ENCODE data around the gene SETMAR. TPM values are rescaled to one million over a fixed set of nuclear protein-coding genes. Genes with fewer than 3 reads are reported as not detected.

SETMAR gene
- total and polyA plus RNA-seq, 4 donors: 4.5 to 9.7 (median 5.8) TPM

DNA sequence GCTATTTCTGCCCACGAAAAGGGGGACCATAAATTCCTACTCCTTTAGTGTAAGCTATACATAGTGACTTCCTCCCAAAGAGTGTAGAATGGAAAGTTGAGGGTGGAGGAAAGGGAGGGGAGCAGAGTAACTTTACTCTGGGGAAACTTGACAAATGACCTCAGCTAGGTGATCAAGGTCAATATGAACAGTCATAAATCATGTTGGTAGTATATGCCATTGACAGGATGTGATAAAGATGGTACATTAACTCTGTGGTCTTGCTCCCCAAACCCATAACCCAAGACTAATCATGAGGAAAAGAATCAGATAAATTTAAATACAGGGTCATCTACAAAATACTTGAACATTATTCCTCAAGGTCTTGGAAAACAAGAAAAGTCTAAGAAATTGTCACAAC lies 18.6 kb downstream of the SETMAR start:
- no peak for TF ChIP-seq FOXA1 (IDR thresholded peaks at IDR 0.05)
- no peak for TF ChIP-seq RAD21 (IDR thresholded peaks at IDR 0.05)
- no peak for TF ChIP-seq RXRA (IDR thresholded peaks at IDR 0.05)
- TF ChIP-seq, protein P1, sequence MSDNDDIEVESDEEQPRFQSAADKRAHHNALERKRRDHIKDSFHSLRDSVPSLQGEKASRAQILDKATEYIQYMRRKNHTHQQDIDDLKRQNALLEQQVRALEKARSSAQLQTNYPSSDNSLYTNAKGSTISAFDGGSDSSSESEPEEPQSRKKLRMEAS (IDR thresholded peaks at IDR 0.05): no peak
- TF ChIP-seq HNF4G (IDR thresholded peaks at IDR 0.05): no peak
- TF ChIP-seq, protein P2, sequence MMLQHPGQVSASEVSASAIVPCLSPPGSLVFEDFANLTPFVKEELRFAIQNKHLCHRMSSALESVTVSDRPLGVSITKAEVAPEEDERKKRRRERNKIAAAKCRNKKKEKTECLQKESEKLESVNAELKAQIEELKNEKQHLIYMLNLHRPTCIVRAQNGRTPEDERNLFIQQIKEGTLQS (IDR thresholded peaks at IDR 0.05): no peak
- TF ChIP-seq, protein P3, sequence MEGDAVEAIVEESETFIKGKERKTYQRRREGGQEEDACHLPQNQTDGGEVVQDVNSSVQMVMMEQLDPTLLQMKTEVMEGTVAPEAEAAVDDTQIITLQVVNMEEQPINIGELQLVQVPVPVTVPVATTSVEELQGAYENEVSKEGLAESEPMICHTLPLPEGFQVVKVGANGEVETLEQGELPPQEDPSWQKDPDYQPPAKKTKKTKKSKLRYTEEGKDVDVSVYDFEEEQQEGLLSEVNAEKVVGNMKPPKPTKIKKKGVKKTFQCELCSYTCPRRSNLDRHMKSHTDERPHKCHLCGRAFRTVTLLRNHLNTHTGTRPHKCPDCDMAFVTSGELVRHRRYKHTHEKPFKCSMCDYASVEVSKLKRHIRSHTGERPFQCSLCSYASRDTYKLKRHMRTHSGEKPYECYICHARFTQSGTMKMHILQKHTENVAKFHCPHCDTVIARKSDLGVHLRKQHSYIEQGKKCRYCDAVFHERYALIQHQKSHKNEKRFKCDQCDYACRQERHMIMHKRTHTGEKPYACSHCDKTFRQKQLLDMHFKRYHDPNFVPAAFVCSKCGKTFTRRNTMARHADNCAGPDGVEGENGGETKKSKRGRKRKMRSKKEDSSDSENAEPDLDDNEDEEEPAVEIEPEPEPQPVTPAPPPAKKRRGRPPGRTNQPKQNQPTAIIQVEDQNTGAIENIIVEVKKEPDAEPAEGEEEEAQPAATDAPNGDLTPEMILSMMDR (IDR thresholded peaks at IDR 0.05; ENCODE audit: low read depth, low read length, missing input control): no peak
- no peak for TF ChIP-seq GABPA (IDR thresholded peaks at IDR 0.05 in 1 of 2, conservative IDR thresholded peaks at IDR 0.05 in 1 of 2)
- TF ChIP-seq, protein P4, sequence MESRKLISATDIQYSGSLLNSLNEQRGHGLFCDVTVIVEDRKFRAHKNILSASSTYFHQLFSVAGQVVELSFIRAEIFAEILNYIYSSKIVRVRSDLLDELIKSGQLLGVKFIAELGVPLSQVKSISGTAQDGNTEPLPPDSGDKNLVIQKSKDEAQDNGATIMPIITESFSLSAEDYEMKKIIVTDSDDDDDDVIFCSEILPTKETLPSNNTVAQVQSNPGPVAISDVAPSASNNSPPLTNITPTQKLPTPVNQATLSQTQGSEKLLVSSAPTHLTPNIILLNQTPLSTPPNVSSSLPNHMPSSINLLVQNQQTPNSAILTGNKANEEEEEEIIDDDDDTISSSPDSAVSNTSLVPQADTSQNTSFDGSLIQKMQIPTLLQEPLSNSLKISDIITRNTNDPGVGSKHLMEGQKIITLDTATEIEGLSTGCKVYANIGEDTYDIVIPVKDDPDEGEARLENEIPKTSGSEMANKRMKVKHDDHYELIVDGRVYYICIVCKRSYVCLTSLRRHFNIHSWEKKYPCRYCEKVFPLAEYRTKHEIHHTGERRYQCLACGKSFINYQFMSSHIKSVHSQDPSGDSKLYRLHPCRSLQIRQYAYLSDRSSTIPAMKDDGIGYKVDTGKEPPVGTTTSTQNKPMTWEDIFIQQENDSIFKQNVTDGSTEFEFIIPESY (IDR thresholded peaks at IDR 0.05): no peak
- Histone ChIP-seq H3K9ac (ENCODE audit: low read depth in 1 of 2, low read length in 2 of 2) (no peak overlapping the region), H3K36me3 (ENCODE audit: control insufficient read depth in 4 of 4, insufficient read depth in 3 of 4, low read depth in 1 of 4, low read length in 3 of 4) (peaks cover 0 to 3% (median under 1%) of the 10 kb centered on the region in 4 donors), H3K27ac (ENCODE audit: low read depth in 1 of 2, low read length in 2 of 2) (no peak overlapping the region), H3K4me3 (ENCODE audit: low read depth in 1 of 3, low read length in 3 of 3) (no peak overlapping the region), H3K27me3 (ENCODE audit: control insufficient read depth in 4 of 4, insufficient read depth in 4 of 4, low read length in 3 of 4) (no peaks in the 10 kb centered on the region), H3K9me3 (ENCODE audit: control insufficient read depth in 4 of 4, low read length in 3 of 4) (no peaks in the 10 kb centered on the region), H3K4me1 (ENCODE audit: control insufficient read depth in 4 of 4, insufficient read depth in 4 of 4, low read length in 3 of 4) (peaks cover 8 to 18% (median 12%) of the 10 kb centered on the region in 4 donors)
- WGBS: 92% methylated on average over 1 of the region's 1 CpG
- no peak for DNase-seq (ENCODE audit: low spot score)

DNA sequence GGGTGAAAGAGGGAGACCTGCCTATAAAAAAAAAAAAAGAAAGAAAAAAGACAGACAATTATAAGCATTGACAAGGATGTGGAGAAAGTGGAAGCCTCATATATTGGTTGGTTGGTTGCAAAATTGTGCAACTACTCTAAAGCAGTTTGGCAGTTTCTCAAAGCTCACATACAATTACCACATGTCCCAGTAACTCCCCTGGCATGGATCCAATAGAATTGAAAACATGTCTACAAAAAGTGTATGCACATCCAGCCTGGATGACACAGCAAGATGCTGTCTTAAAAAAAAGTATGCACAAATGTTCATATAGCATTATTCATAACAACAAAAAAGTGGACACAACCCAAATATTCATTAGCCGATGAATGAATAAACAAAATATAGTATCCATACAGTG lies 19.5 kb downstream of the SETMAR start:
- Histone ChIP-seq H3K9ac (ENCODE audit: low read depth in 1 of 2, low read length in 2 of 2) (no peak overlapping the region), H3K4me1 (ENCODE audit: control insufficient read depth in 4 of 4, insufficient read depth in 4 of 4, low read length in 3 of 4) (peaks cover 8 to 18% (median 12%) of the 10 kb centered on the region in 4 donors), H3K27ac (ENCODE audit: low read depth in 1 of 2, low read length in 2 of 2) (peak overlapping the region in 1 of 2 donors; percentile 11), H3K4me3 (ENCODE audit: low read depth in 1 of 3, low read length in 3 of 3) (no peak overlapping the region), H3K27me3 (ENCODE audit: control insufficient read depth in 4 of 4, insufficient read depth in 4 of 4, low read length in 3 of 4) (no peaks in the 10 kb centered on the region), H3K36me3 (ENCODE audit: control insufficient read depth in 4 of 4, insufficient read depth in 3 of 4, low read depth in 1 of 4, low read length in 3 of 4) (no peaks in the 10 kb centered on the region), H3K9me3 (ENCODE audit: control insufficient read depth in 4 of 4, low read length in 3 of 4) (no peaks in the 10 kb centered on the region)
- DNase-seq (ENCODE audit: low spot score): no peak
- 90% methylated on average over 1 of the region's 1 CpG for WGBS
- no peak for TF ChIP-seq NR2F2 (IDR thresholded peaks at IDR 0.05)
- no peak for TF ChIP-seq FOXA1 (IDR thresholded peaks at IDR 0.05)
- peak; percentile 44 for TF ChIP-seq FOXA2 (IDR thresholded peaks at IDR 0.05)
- no peak for TF ChIP-seq JUND (IDR thresholded peaks at IDR 0.05)
- TF ChIP-seq RXRA (IDR thresholded peaks at IDR 0.05): peak in 1 of 2 donors; percentile 63
- peak; percentile 19 for TF ChIP-seq SP1 (IDR thresholded peaks at IDR 0.05)
- no peak for TF ChIP-seq EGR1 (IDR thresholded peaks at IDR 0.05; ENCODE audit: low read depth in 2 of 2)
- TF ChIP-seq, protein P4 (IDR thresholded peaks at IDR 0.05): peak; percentile 43
- TF ChIP-seq, protein P1 (IDR thresholded peaks at IDR 0.05): peak; percentile 44
- TF ChIP-seq, protein P2 (IDR thresholded peaks at IDR 0.05): no peak
- peak; percentile 75 for TF ChIP-seq YY1 (IDR thresholded peaks at IDR 0.05)
- TF ChIP-seq, protein P5, sequence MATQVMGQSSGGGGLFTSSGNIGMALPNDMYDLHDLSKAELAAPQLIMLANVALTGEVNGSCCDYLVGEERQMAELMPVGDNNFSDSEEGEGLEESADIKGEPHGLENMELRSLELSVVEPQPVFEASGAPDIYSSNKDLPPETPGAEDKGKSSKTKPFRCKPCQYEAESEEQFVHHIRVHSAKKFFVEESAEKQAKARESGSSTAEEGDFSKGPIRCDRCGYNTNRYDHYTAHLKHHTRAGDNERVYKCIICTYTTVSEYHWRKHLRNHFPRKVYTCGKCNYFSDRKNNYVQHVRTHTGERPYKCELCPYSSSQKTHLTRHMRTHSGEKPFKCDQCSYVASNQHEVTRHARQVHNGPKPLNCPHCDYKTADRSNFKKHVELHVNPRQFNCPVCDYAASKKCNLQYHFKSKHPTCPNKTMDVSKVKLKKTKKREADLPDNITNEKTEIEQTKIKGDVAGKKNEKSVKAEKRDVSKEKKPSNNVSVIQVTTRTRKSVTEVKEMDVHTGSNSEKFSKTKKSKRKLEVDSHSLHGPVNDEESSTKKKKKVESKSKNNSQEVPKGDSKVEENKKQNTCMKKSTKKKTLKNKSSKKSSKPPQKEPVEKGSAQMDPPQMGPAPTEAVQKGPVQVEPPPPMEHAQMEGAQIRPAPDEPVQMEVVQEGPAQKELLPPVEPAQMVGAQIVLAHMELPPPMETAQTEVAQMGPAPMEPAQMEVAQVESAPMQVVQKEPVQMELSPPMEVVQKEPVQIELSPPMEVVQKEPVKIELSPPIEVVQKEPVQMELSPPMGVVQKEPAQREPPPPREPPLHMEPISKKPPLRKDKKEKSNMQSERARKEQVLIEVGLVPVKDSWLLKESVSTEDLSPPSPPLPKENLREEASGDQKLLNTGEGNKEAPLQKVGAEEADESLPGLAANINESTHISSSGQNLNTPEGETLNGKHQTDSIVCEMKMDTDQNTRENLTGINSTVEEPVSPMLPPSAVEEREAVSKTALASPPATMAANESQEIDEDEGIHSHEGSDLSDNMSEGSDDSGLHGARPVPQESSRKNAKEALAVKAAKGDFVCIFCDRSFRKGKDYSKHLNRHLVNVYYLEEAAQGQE (IDR thresholded peaks at IDR 0.05): no peak
- TF ChIP-seq, protein P3 (IDR thresholded peaks at IDR 0.05; ENCODE audit: low read depth, low read length, missing input control): no peak
- TF ChIP-seq TAF1 (conservative IDR thresholded peaks at IDR 0.05): no peak
- no peak for TF ChIP-seq HNF4G (IDR thresholded peaks at IDR 0.05)
- peak in 1 of 2 donors; percentile 22 for TF ChIP-seq RAD21 (IDR thresholded peaks at IDR 0.05)
- no peak for TF ChIP-seq GABPA (IDR thresholded peaks at IDR 0.05 in 1 of 2, conservative IDR thresholded peaks at IDR 0.05 in 1 of 2)
- peak in 1 of 2 donors; percentile 46 for TF ChIP-seq HNF4A (conservative IDR thresholded peaks at IDR 0.05)
